Calu3 (cell line): ENCODE measurements around the gene SLC16A9. TPM values are rescaled to one million over a fixed set of nuclear protein-coding genes. Genes with fewer than 3 reads are reported as not detected.
"Not testable (repeated sequence)": the region's sequence is repeated elsewhere in the genome, so short reads cannot be mapped to it uniquely, and the experiment has no call there.

Experiments used
- BruUV-seq: library from RNA; stranded (reverse); fragments of 400-500 nt; replicated peaks from 2 replicates; lab custom pipeline; 2021; lab: Mats Ljungman, UMichigan
- CTCF ChIA-PET: fragments of 300-600 bp; sonication (Branson Sonifier 250); formaldehyde crosslinking; loops from one replicate; lab custom pipeline; 2022; ENCODE audit warnings: antibody characterized with exemption; lab: Charles Lee
- DNase-seq: peaks from one replicate; pipeline ENCODE4 v3.0.0; 2022
- H3K27ac Mint-ChIP-seq: one replicate; pipeline ENCODE4 v1.8.0; 2022; ENCODE audit warnings: mixed read lengths; ENCODE audit not compliant: unreplicated experiment
- H3K27me3 Mint-ChIP-seq: one replicate; pipeline ENCODE4 v1.8.0; 2022; ENCODE audit warnings: mixed read lengths; ENCODE audit not compliant: unreplicated experiment
- H3K36me3 Mint-ChIP-seq: one replicate; pipeline ENCODE4 v1.8.0; 2022; ENCODE audit warnings: mild to moderate bottlenecking, moderate library complexity, mixed read lengths; ENCODE audit not compliant: insufficient read depth, unreplicated experiment
- H3K4me1 Mint-ChIP-seq: one replicate; pipeline ENCODE4 v1.8.0; 2022; ENCODE audit warnings: mild to moderate bottlenecking, low read depth, mixed read lengths; ENCODE audit not compliant: unreplicated experiment
- H3K4me3 Mint-ChIP-seq: one replicate; pipeline ENCODE4 v1.8.0; 2022; ENCODE audit warnings: mild to moderate bottlenecking, low read depth, moderate library complexity, mixed read lengths; ENCODE audit not compliant: unreplicated experiment
- H3K9me3 Mint-ChIP-seq: one replicate; pipeline ENCODE4 v1.8.0; 2022; ENCODE audit warnings: low read depth, mixed read lengths; ENCODE audit not compliant: unreplicated experiment
- intact Hi-C: fragments of 100-400 bp; cut with micrococcal nuclease; formaldehyde crosslinking; loops from one replicate; pipeline ENCODE4 v1.10.0; 2022; ENCODE audit not compliant: unreplicated experiment
- total RNA-seq: library from RNA; stranded (reverse); gene quantifications from 2 replicates; pipeline ENCODE4 v1.2.3, GENCODE V29; 2022
- TF ChIP-seq, protein P1 (sequence below): fragments of 200-600 bp; IDR thresholded peaks from one replicate; pipeline ENCODE4 v1.8.0; 2022; ENCODE audit warnings: antibody characterized with exemption; ENCODE audit not compliant: unreplicated experiment

Gene SLC16A9
- total RNA-seq, 1 experiment from 2014 or later: 2.2 TPM

DNA sequence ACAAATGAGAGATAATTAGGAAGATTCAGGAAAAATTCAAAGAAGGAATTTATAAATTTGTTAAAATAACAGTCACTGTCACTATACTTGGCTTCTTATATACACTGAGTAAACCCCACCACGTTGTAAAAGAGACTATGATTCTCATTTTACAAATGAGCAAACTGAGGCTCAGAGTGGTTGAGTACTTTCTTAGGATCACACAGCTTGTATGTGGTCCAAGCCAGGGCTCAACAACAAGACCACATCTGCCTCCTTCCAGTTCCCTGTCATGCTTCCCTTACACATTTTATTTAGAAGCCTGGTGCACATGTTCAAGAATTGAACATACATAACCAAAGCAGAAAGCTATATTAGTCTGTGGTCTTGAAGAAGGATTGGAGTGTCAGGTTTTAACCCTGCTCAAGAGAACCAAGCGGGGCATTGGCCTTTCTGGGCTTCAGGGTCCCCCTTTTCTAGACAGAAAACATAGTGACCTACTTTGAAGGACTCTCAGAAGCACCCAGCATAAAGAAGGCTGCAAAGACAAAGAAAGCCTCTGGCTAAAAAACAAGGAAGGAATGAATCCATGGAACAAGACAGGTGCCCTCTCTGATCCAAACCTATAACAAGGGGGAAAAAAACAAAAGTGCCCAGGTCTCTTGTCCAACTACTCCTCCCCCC is 42.8 kb upstream of the SLC16A9 start:
- H3K4me3 Mint-ChIP-seq: no peak overlapping the region
- H3K9me3 Mint-ChIP-seq: no peaks in the 10 kb centered on the region
- no peak overlapping the region for H3K27ac Mint-ChIP-seq
- H3K27me3 Mint-ChIP-seq: peaks cover 47% of the 10 kb centered on the region
- no peaks in the 10 kb centered on the region for H3K36me3 Mint-ChIP-seq
- CTCF ChIA-PET: no interaction called here
- TF ChIP-seq, protein P1, sequence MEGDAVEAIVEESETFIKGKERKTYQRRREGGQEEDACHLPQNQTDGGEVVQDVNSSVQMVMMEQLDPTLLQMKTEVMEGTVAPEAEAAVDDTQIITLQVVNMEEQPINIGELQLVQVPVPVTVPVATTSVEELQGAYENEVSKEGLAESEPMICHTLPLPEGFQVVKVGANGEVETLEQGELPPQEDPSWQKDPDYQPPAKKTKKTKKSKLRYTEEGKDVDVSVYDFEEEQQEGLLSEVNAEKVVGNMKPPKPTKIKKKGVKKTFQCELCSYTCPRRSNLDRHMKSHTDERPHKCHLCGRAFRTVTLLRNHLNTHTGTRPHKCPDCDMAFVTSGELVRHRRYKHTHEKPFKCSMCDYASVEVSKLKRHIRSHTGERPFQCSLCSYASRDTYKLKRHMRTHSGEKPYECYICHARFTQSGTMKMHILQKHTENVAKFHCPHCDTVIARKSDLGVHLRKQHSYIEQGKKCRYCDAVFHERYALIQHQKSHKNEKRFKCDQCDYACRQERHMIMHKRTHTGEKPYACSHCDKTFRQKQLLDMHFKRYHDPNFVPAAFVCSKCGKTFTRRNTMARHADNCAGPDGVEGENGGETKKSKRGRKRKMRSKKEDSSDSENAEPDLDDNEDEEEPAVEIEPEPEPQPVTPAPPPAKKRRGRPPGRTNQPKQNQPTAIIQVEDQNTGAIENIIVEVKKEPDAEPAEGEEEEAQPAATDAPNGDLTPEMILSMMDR: no peak
- no peaks in the 10 kb centered on the region for H3K4me1 Mint-ChIP-seq
- intact Hi-C loops: no loop called here
- DNase-seq: no peak
- BruUV-seq: no TSS peak

DNA sequence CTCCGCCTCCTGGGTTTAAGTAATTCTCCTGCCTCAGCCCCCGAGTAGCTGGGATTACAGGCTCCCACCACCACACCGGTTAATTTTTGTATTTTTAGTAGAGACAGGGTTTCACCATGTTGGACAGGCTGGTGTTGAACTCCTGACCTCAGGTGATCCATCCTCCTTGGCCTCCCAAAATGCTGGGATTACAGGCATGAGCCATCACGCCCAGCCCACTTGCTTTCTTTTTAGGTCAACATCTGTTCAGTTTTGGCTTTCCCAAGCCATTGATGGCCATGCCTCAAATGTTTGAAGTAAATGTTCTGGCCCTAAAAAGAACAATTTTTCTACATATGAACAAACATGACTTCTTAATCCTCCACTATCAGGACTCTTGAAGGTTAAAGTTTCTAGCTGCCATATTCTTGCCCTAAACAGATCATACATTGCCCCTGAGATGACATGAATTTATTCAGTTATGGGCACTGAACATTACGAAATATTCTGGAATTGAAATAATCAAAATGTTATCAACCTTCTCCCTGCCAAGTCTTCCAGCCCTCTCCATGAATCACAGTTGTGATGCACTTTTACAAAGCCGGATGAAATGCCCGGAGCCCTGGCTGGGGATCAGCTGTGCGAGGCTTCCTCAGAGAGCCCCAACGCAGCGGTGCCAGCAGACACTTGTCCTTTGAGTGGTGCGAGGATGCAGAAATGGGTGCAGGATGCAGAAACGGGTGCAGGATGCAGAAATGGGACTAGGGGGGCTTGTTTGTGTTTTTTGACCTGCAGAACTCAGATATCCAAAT is 40.7 kb upstream of the SLC16A9 start:
- Mint-ChIP-seq H3K36me3 (no peaks in the 10 kb centered on the region), H3K27me3 (peaks cover 47% of the 10 kb centered on the region), H3K27ac (no peak overlapping the region), H3K9me3 (no peaks in the 10 kb centered on the region), H3K4me1 (no peaks in the 10 kb centered on the region), H3K4me3 (no peak overlapping the region)
- BruUV-seq: no TSS peak
- TF ChIP-seq, protein P1: no peak
- CTCF ChIA-PET: no interaction called here
- no peak for DNase-seq
- intact Hi-C loops: no loop called here

DNA sequence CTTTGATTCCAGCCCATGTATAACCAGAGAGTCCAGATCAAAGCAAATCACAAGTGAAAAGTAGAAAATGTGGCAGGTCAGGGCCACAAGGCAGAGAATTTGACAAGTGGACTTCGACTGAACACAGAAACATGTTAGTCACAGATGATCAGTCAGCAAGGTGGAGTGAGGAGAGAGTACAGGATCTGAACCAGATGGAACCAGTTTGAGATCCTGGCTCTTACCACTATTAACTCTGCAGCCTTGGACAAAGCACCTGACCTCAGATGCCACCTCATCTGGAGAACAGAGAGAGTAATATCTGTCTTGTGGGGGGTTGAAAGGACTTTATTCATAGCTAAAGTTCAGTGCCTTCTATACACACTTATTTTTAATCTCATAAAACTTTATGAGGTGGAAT is 39.2 kb upstream of the SLC16A9 start:
- no peak overlapping the region for H3K4me3 Mint-ChIP-seq
- intact Hi-C loops: no loop called here
- TF ChIP-seq, protein P1: no peak
- peaks cover 46% of the 10 kb centered on the region for H3K27me3 Mint-ChIP-seq
- no peak for DNase-seq
- no TSS peak for BruUV-seq
- no peaks in the 10 kb centered on the region for H3K36me3 Mint-ChIP-seq
- CTCF ChIA-PET: no interaction called here
- no peak overlapping the region for H3K27ac Mint-ChIP-seq
- H3K9me3 Mint-ChIP-seq: no peaks in the 10 kb centered on the region
- no peaks in the 10 kb centered on the region for H3K4me1 Mint-ChIP-seq

DNA sequence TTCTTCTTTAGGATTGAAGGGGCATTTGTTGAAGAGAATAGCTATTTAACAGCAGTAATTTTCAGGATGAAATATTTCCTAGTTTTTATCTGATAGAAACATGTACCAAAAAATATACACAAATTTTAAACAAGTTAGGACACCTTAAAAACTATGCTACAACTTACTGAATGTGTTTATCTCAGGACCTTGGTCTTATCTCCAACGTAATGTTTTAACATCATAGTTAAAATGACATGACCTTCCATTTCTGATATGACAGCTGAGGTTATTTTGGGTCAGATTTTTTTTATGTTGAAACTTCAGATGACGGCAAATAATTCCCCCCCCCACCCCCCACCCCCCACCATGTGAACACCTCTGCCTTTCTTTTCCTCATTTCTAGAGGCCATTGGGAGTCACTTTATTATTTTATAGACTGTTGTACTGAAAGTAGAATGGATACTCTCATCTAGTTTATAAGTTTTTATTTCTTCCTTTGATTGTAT is 35.6 kb upstream of the SLC16A9 start:
- Mint-ChIP-seq H3K27me3 (peaks cover 14% of the 10 kb centered on the region), H3K4me1 (no peaks in the 10 kb centered on the region), H3K27ac (no peak overlapping the region), H3K36me3 (no peaks in the 10 kb centered on the region), H3K9me3 (no peaks in the 10 kb centered on the region), H3K4me3 (no peak overlapping the region)
- CTCF ChIA-PET: no interaction called here
- intact Hi-C loops: no loop called here
- TF ChIP-seq, protein P1: no peak
- BruUV-seq: no TSS peak
- DNase-seq: no peak

DNA sequence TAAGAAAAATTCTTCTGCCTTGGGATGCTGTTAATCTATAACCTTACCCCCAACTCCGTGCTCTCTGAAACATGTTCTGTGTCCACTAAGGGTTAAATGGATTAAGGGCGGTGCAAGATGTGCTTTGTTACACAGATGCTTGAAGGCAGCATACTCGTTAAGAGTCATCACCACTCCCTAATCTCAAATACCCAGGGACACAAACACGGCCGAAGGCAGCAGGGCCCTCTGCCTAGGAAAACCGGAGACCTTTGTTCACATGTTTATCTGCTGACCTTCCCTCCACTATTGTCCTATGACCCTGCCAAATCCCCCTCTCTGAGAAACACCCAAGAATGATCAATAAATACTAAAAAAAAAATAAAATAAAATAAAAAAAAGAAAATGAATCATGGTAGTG is 35.1 kb upstream of the SLC16A9 start:
- CTCF ChIA-PET, H3K27me3 Mint-ChIP-seq, H3K27ac Mint-ChIP-seq, H3K36me3 Mint-ChIP-seq, H3K4me3 Mint-ChIP-seq, H3K4me1 Mint-ChIP-seq, intact Hi-C loops, DNase-seq, H3K9me3 Mint-ChIP-seq, BruUV-seq: not testable (repeated sequence)

DNA sequence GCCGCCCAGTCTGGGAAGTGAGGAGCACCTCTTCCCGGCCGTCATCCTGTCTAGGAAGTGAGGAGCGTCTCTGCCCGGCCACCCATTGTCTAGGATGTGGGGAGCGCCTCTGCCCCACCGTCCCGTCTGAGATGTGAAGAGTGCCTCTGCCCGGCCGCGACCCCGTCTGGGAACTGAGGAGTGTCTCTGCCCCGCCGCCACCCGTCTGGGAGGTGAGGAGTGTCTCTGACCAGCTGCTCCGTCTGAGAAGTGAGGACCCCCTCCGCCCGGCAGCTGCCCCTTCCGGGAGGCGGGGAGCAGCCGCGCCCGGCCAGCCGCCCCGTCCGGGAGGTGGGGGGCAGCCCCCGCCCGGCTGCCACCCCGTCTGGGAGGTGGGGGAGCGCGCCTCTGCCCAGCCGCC is 34.5 kb upstream of the SLC16A9 start:
- H3K4me1 Mint-ChIP-seq, BruUV-seq, H3K4me3 Mint-ChIP-seq, H3K36me3 Mint-ChIP-seq, H3K9me3 Mint-ChIP-seq, DNase-seq, CTCF ChIA-PET, H3K27me3 Mint-ChIP-seq, H3K27ac Mint-ChIP-seq, intact Hi-C loops: not testable (repeated sequence)
